ENCODE data around the gene CSF3R. TPM values are rescaled to one million over a fixed set of nuclear protein-coding genes. Genes with fewer than 3 reads are reported as not detected.

Gene CSF3R
- total RNA-seq, 1 donor from 2014 or later: 1.4 TPM

DNA sequence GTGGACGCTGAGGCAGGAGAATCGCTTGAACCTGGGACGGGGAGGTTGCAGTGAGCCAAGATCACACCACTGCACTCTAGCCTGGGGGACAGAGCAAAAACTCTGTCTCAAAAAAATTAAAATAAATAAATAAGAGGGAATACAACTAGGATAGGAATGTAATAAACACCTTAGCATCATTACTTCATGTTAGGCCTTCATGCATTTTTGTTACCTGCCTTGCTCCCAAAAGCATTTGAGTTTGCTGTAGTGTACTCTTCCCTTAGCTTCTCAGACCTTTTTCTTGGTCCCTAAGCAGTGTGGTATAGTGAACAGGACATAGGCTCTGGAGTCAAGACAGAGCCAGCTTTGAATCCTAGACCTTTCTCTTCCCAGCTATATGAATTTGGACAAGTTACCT, 29.7 kb downstream of the CSF3R start:
- TF ChIP-seq, protein P1, sequence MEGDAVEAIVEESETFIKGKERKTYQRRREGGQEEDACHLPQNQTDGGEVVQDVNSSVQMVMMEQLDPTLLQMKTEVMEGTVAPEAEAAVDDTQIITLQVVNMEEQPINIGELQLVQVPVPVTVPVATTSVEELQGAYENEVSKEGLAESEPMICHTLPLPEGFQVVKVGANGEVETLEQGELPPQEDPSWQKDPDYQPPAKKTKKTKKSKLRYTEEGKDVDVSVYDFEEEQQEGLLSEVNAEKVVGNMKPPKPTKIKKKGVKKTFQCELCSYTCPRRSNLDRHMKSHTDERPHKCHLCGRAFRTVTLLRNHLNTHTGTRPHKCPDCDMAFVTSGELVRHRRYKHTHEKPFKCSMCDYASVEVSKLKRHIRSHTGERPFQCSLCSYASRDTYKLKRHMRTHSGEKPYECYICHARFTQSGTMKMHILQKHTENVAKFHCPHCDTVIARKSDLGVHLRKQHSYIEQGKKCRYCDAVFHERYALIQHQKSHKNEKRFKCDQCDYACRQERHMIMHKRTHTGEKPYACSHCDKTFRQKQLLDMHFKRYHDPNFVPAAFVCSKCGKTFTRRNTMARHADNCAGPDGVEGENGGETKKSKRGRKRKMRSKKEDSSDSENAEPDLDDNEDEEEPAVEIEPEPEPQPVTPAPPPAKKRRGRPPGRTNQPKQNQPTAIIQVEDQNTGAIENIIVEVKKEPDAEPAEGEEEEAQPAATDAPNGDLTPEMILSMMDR (IDR thresholded peaks at IDR 0.05; ENCODE audit: unreplicated experiment): no peak
- DNase-seq (ENCODE audit: low spot score): no peak
- H3K4me1 Mint-ChIP-seq (ENCODE audit: unreplicated experiment): peaks cover 28% of the 10 kb centered on the region
- peaks cover 5% of the 10 kb centered on the region for H3K27me3 Mint-ChIP-seq (ENCODE audit: unreplicated experiment)
- no peak overlapping the region for H3K4me3 Mint-ChIP-seq (ENCODE audit: unreplicated experiment)
- H3K9me3 Mint-ChIP-seq (ENCODE audit: unreplicated experiment): no peaks in the 10 kb centered on the region
- H3K27ac Mint-ChIP-seq (ENCODE audit: unreplicated experiment): no peak overlapping the region
- peaks cover 17% of the 10 kb centered on the region for H3K36me3 Mint-ChIP-seq (ENCODE audit: low read depth, unreplicated experiment)

DNA sequence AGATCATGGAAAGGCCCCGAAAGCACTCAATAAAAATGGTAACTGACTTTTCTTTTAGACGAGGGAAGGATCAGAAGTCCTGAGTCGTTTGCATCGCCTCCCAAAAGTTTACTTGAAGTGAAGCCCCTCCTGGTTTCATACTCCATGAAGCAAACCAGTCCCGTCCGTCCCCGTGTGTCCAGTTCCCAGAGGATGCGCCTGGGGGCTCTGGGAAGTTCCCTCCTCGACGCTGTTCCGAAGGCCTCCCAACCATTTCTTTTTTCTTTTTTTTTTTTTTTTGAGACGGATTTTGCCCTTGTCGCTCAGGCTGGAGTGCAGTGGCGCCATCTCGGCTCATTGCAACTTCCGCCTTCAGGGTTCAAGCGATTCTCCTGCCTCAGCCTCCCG, 31.8 kb downstream of the CSF3R start:
- peak overlapping the region; percentile 89 for H3K4me3 Mint-ChIP-seq (ENCODE audit: unreplicated experiment)
- TF ChIP-seq, protein P1 (IDR thresholded peaks at IDR 0.05; ENCODE audit: unreplicated experiment): no peak
- H3K27me3 Mint-ChIP-seq (ENCODE audit: unreplicated experiment): peaks cover 5% of the 10 kb centered on the region
- H3K4me1 Mint-ChIP-seq (ENCODE audit: unreplicated experiment): peaks cover 28% of the 10 kb centered on the region
- peaks cover 17% of the 10 kb centered on the region for H3K36me3 Mint-ChIP-seq (ENCODE audit: low read depth, unreplicated experiment)
- H3K9me3 Mint-ChIP-seq (ENCODE audit: unreplicated experiment): no peaks in the 10 kb centered on the region
- no peak for DNase-seq (ENCODE audit: low spot score)
- peak overlapping the region; percentile 93 for H3K27ac Mint-ChIP-seq (ENCODE audit: unreplicated experiment)

DNA sequence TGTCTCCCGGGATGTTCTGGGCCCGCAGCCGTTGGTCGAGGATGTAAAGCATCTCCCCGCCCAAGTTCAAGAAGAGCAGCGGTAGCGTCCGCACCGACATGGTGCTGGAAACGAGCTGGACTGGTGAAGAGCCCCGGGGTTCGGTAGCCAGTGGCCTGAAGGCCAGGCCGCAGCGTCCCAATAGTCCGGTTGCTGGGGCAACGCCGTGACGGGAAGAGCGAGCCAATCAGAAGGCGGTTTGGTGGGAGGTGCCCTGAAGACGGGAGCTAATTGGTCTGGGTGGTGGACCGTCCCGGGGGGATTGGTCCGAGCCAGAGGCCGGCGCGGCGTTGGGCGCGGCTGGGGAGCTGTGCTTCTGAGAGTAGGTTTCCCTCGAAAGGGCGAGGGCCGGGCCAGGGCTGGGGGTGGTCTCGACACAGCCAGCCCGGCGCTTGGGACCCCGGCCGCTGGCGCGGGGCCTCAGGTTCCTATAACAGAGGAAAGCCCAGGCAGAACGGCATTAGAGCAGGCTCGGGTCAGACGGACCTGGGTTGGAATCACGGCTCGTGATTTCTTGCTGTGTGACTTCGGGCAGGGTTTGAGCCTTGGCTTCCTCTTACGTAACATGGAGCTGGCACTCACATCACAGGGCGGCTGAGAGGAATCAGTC, 32.3 kb downstream of the CSF3R start, which contains the start of gene OSCP1:
Gene OSCP1 (minus strand): TSS at position 182 of the 649 bp plus-strand sequence. CDS start 82 bp downstream, at position 100.
- H3K9me3 Mint-ChIP-seq (ENCODE audit: unreplicated experiment): no peaks in the 10 kb centered on the region
- peak within 1 kb of the TSS; percentile 99 for H3K27ac Mint-ChIP-seq (ENCODE audit: unreplicated experiment)
- peak within 1 kb of the TSS; percentile 93 for H3K4me3 Mint-ChIP-seq (ENCODE audit: unreplicated experiment)
- H3K4me1 Mint-ChIP-seq (ENCODE audit: unreplicated experiment): peaks cover 28% of the 10 kb centered on the region
- peaks cover 15% of the 10 kb centered on the region for H3K36me3 Mint-ChIP-seq (ENCODE audit: low read depth, unreplicated experiment)
- TF ChIP-seq, protein P1 (IDR thresholded peaks at IDR 0.05; ENCODE audit: unreplicated experiment): no peak
- DNase-seq (ENCODE audit: low spot score): peak; percentile 93
- H3K27me3 Mint-ChIP-seq (ENCODE audit: unreplicated experiment): peaks cover 5% of the 10 kb centered on the region

DNA sequence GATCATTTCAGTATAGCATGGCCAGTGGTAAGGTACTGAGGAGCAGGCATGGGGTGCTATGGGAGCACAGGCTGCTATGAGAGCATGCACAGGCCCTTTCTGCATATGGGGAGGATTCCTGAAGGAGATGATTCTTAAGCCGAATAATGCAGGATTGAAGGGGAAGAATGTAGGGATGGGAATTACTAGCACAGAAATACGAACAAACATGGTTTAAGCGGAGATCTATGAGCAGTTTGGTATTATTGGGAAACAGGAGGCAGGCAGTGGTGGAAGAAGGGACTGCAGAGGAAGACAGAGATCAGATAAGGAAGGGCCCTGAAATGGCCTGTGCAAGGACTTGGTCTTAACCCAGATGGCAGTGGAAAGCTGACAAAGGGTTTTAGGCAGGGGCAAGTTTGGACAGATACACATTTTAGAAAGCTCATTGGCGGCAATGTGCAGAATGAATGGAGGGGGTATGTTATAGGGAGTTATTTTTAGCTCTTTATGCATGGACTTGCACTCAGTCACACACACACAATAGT, 34.1 kb downstream of the CSF3R start:
- peak overlapping the region; percentile 32 for H3K27ac Mint-ChIP-seq (ENCODE audit: unreplicated experiment)
- peaks cover 5% of the 10 kb centered on the region for H3K27me3 Mint-ChIP-seq (ENCODE audit: unreplicated experiment)
- no peaks in the 10 kb centered on the region for H3K9me3 Mint-ChIP-seq (ENCODE audit: unreplicated experiment)
- peak overlapping the region; percentile 52 for H3K4me3 Mint-ChIP-seq (ENCODE audit: unreplicated experiment)
- peaks cover 4% of the 10 kb centered on the region for H3K36me3 Mint-ChIP-seq (ENCODE audit: low read depth, unreplicated experiment)
- DNase-seq (ENCODE audit: low spot score): no peak
- H3K4me1 Mint-ChIP-seq (ENCODE audit: unreplicated experiment): peaks cover 28% of the 10 kb centered on the region
- TF ChIP-seq, protein P1 (IDR thresholded peaks at IDR 0.05; ENCODE audit: unreplicated experiment): no peak

DNA sequence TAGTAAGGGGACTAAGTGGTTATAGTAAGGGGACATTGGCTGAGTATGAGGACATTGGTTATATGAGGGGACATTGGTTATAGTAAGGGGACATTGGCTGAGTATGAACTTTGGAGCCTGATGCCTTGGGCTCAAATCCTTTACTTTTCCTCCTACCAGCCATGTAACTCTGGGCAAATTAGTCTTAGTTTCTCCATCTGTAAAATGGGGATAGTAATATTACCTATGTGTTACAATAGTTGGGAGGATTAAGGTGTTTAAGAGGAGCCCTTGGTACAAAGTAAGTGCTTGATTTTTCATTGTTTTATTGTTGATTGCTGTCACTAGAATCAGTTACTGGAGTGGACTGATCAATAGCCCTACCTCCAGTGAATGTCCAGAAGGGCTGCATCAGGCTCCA, 35.3 kb downstream of the CSF3R start:
- no peaks in the 10 kb centered on the region for H3K9me3 Mint-ChIP-seq (ENCODE audit: unreplicated experiment)
- peaks cover 4% of the 10 kb centered on the region for H3K36me3 Mint-ChIP-seq (ENCODE audit: low read depth, unreplicated experiment)
- H3K4me3 Mint-ChIP-seq (ENCODE audit: unreplicated experiment): no peak overlapping the region
- H3K4me1 Mint-ChIP-seq (ENCODE audit: unreplicated experiment): peaks cover 27% of the 10 kb centered on the region
- DNase-seq (ENCODE audit: low spot score): no peak
- H3K27ac Mint-ChIP-seq (ENCODE audit: unreplicated experiment): no peak overlapping the region
- H3K27me3 Mint-ChIP-seq (ENCODE audit: unreplicated experiment): peaks cover 5% of the 10 kb centered on the region
- TF ChIP-seq, protein P1 (IDR thresholded peaks at IDR 0.05; ENCODE audit: unreplicated experiment): no peak
